GM15510 (cell line): ENCODE results near the gene MYBPC3.
A peak's percentile ranks its signal among the peaks of the same experiment; 100 is the strongest.

ENCODE experiments used
- POLR2A ChIP-seq: IDR thresholded peaks from 3 replicates; pipeline ENCODE4 v1.6.1; 2011; ENCODE audit warnings: borderline replicate concordance; ENCODE audit not compliant: insufficient read length; ENCODE audit errors: extremely low read depth

The MYBPC3 gene

GRCh38 chr11:47352556-47352955 lies at the start of gene MYBPC3:
MYBPC3 (minus strand) TSS chr11:47352702; CDS start chr11:47352647, 55 bp downstream.
- no peak for TF ChIP-seq POLR2A

GRCh38 chr11:47400768-47401279 lies 48.3 kb upstream of the MYBPC3 start:
- TF ChIP-seq POLR2A, result peak; percentile 46

- peak; percentile 60 for TF ChIP-seq POLR2A
These were observed 47.6 kb upstream of the MYBPC3 start for GRCh38 chr11:47399860-47400767.

GRCh38 chr11:47398551-47398950 lies 46.0 kb upstream of the MYBPC3 start:
- no peak for TF ChIP-seq POLR2A

GRCh38 chr11:47398011-47398410 lies 45.5 kb upstream of the MYBPC3 start:
- no peak for TF ChIP-seq POLR2A

- TF ChIP-seq POLR2A, result no peak
These were observed 43.5 kb upstream of the MYBPC3 start for GRCh38 chr11:47396049-47396320.

GRCh38 chr11:47395223-47396048 lies 42.9 kb upstream of the MYBPC3 start:
- TF ChIP-seq POLR2A, result no peak

GRCh38 chr11:47394322-47395222 lies 42.1 kb upstream of the MYBPC3 start:
- peak; percentile 80 for TF ChIP-seq POLR2A

- TF ChIP-seq POLR2A, result no peak
These were observed 41.5 kb upstream of the MYBPC3 start for GRCh38 chr11:47394050-47394321.

GRCh38 chr11:47393163-47394049 lies 40.9 kb upstream of the MYBPC3 start:
- no peak for TF ChIP-seq POLR2A

GRCh38 chr11:47392546-47393162 lies 40.2 kb upstream of the MYBPC3 start:
- TF ChIP-seq POLR2A, result no peak

GRCh38 chr11:47391711-47392432 lies 39.4 kb upstream of the MYBPC3 start:
- TF ChIP-seq POLR2A, result no peak
